OCI-M2 (cell line): ENCODE results near the gene ATP8B4.
A peak's percentile ranks its signal among the peaks of the same experiment; 100 is the strongest.

ENCODE experiments used
- DNase-seq: peaks from one replicate; lab custom pipeline; 2025; ENCODE audit not compliant: unreplicated experiment; lab: John Stamatoyannopoulos, UW

The ATP8B4 gene

DNA sequence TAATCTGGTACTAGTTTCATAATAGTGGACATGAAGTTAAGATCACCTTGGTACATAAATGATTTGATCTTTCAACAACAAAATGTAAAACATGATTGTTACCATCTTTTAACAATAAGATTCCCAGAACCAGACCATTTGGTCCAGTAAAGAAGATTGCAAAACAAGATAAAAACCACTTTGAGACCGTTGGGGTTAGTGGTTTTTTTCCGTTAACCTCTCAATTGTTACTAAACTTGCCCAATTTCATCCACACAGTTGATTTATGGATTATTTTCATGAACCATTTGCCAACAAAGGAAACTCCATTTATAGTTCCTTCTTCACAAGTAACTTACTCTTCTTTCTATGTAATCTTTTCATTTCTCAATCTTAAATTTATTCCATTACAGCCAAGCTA is 53.8 kb downstream of the ATP8B4 start:
- DNase-seq: no peak

DNA sequence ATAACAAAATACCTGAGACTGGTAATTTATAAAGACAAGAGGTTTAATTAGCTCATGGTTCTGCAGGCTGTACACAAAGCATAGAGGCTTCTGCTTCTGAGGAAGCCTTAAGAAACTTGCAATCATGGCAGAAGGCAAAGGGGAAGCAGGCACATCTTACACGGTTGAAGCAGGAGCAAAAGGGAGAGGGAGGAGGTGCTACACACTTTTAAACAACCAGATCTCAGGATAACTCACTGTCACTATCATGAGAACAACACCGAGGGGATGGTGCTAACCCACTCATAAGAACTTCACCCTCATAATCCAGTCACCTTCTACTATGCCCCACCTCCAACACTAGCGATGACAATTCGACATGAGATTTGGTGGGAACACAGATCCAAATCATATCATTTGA is 54.4 kb downstream of the ATP8B4 start:
- no peak for DNase-seq

DNA sequence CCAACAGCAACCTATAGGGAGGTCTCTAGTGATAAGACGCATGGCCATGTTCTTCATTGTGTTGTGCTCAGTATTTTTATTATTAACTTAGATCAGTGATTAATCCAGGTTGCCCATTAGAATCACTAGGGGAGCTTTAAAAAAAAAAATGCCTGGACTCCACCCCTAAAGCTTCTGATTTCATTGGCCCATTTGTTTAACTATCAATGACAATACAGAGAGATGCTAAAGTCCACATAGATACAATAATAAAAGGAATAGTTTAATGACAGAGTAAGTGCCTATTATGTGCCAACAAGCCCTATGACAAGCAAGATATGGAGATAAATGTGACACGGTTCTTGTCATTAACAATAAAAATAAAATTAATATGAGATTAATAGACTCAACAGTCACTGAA is 55.8 kb downstream of the ATP8B4 start:
- no peak for DNase-seq

DNA sequence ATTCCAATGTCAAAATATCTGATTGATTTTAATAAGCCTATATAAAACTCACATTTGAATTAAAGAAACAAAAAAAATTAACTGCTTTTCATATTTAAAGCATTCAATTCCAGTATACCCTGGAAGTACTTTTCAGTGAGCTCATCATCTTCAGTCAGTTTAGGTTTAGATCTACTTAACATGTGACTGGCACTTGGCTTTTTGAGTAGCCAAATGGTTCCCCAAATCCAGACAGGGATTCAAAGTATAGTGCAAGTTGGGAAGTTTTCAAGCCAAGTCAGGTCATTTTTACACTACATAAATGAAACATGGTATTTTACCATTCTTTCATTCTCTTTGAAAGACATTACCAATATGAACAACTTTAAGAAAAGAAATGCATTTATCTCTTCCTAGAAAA is 57.5 kb downstream of the ATP8B4 start:
- no peak for DNase-seq

DNA sequence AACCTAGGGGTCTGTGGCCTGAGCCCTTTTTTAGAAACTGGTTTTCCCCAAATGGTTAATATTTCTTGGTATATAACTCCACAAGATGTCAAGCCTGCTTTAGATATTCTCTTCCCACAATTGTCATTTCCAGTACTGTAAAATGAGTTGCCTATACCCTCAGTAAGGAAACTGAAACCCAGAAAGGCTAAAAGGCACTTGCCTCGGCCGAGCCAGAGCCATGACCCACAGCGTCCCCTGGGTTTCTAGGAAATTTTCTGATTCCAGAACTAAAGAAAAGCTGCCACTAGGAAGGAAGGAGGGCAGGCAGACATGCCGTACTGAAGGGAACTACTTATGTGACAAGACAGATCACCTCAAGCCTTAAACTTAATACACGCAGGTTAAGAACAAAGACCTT is 59.1 kb downstream of the ATP8B4 start:
- DNase-seq: no peak

DNA sequence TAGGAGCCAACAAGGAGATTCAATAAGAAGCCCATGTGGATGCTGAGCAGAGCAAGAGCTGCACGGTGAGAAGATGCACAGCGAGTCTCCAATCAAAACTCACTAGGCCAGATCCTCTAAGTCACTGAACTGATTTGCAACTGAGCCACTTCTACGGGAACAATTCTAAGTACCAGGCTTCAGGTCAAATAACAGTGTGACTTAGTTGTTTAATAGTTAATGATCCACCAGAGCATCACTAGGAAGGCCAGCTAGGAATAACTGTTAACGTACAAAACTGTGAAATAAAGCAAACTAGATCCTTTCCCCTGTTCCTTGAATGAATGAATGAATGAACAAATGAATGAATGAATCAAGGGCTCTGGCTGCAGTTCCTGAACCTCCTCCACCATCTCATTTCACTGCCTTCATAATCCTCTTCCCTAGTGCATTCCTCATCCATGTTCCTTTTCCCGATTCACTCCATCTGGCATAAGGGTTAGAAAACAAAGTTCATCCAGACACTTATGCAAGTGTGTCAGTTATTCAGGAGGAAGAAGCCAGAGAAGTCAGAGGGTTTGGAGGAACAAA is 59.7 kb downstream of the ATP8B4 start:
- DNase-seq: no peak

DNA sequence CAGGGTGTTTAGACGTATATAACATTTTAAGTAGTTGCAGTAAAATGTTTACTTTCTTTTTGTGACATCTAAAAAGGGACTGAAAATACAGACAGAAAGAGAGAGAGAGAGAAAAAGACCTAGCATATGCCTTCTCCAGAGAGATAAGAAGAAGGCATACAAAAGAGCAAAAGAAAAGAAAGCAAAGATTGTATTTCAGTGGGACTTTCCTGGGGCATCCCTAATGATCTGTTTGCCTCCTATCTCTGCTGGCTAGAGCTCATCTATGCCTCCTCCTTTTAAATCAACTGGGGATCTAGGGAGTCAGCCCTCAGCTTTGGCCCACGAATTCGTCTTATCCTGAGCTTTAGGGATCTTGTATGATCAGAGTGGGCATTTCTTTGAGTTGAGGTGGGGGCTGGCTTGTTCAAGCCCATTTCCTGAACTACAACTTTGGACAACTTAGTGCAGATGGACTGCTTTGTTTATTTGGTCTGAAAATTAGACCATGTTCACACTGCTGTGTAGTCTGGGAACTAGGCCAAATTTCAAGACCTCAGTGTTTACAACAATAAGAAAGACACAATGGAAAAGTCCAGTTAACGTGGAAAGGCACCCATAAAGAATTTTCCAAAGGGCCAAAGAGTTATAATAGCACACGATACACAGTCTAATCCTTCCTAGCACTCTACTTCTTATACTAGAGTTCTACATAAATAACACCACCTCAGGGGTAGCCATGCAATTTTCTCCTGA is 61.0 kb downstream of the ATP8B4 start:
- no peak for DNase-seq

DNA sequence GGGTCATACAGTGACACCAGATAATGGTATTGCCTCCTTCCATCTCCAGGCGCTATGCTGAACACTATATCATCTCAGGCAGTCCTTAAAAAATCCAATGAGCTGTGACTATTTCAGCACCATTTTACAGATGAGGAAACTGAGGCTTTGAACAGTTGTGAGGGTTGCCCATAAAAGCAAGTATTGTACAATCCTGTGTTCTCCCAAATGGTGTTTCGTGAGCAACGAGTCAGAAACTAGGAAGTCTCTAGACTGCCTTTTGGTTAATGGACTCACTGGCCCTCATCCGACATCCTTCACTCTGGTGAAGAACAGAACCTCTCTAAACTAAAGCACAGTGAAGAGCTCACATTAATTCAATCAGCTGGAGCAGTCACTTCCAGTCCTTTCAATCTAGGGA is 61.8 kb downstream of the ATP8B4 start:
- DNase-seq: no peak

DNA sequence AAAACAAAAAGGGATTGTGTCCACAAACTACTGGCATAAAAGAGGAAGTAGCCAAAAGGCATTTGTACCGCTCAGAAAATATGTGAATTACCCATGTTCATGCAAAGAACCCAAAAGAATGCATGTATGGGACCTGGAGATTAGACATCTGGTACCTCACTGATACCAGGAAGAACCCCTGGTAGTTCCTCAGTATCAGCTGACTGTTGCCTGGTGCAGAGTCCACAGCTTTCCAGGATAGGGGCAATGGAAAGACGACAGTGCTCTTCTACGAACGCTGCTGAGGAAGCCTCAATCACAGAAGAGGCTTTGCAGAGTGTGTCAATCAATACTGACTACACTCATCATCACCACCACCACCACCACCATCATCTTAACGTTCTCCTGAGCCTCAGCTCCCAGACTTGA is 63.3 kb downstream of the ATP8B4 start:
- DNase-seq: peak; percentile 61

DNA sequence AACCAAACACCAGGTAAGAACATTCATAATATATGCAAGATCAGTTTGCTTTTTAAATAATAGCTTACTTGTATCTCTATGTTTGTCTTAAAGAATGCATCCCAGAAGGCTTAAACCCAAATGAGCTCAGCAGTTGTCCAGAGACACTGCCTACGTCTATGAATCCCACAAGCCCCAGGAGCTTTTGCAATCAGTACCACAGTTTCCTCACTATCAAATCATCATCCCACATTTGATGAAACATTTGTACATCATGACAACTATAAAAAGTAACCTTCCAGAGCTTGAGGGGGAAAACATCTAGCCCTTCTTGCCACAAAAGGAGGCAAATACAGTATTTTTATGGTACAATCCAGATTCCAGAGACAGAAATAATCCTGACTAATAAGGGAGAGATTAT is 63.7 kb downstream of the ATP8B4 start:
- no peak for DNase-seq

DNA sequence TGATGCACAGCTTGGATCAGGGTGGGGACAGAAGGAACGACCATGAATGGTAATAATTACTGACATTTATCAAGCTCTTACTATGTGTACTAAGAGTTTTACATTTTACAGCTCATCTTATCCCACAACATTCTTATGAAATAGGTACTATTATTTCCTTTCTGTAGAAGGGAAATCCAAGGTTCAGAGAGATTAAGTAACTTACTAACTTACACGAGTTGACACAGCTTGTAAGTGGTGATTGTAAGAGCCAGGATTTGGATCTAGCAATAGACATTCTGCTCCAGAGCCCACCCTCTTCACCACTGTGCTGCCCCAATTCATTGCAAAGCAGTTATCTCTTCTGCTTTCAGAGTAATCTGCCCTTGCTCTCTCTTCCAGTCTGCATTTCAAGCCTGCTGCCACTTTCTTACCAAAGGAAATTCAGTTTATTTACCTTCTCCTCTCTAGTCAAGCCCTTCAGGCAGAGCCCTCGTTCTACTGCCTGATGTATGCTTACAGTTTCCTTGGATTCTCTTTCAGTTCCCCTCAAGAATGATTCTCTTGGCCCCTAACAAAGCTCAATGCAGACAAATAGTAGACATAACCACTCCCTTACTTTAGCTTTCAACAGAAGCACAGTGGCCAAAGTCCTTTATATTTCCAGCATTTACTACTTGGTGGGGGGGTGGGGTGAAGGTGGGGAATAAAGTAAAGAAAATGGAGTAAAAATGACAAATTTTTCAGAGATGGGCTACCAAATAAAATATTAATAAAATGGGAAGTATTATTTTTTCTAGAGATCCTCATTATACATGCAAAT is 65.8 kb downstream of the ATP8B4 start:
- DNase-seq: no peak

DNA sequence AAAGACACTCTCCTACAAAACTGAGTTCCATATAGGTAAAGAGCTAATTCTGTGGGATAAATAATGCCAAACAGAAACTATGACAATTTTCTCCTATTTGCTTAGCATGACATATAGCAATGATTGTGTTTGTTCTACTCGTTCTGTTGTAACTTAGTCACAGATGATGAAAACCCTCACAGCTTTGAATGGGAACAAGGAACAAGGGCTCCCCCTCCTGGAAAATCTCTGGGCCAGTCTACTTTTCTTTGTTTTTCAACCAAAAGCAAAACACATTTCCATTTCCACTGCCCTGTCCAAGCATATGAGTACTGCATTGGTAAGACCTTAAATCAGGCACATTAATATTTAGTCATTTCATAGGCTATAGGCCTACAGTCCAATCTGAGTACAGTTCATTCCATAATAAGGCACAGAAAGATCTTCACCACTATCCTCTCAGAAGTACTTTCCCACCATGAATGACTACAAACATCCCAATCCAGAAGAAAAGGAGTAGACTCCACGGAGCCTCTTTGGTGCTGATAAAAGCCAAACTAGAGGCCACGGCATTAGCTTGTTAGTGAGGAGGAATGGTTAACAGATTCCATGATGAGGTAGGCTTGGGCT is 67.1 kb downstream of the ATP8B4 start:
- no peak for DNase-seq

DNA sequence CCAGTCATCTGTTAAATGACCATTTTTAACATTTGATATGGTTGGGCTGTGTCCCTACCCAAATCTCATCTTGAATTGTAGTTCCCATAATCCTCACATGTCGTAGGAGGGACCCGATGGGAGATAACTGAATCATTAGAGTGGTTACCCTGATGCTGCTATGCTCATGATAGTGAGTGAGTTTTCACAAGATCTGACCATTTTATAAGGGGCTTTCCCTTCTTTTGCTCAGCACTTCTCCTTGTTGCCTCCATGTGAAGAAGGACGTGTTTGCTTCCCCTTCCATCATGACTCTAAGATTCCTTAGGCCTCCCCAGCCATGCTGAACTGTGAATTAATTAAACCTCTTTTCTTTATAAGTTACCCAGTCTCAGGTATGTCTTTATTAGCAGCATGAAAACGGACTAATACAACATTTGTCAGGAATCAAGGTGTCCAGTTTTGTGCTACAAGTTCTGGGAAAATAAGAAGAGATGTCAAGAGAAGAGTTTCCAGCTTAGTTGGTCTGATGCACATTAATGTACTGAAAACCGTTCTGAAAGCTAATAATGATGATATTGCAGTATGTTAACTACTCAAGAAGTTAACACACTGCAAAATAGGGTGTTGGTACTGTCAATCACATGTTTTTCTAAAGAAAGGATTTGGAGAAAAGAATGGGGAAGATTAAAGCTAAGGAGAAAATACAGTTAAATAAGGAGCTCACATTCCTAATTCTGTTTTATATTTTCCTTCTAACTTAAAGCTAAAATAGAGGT is 67.9 kb downstream of the ATP8B4 start:
- DNase-seq: no peak

DNA sequence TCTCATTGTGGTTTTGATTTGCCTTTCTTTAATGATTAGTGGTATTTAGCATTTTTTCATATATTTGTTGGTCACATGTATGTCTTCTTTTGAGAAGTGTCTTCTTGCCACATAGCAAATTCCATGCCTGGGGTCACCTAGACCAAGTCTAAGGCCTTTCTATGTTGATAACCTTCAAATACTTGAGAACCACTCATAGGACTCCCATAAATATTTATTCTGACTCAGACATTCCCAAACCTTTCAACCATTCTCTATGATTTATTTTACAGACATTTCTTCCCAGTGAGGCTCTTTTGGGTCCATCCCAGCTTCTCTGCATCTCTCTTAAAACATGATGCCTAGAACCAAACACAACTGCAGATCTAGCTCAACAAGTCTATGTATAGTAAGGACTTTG is 69.2 kb downstream of the ATP8B4 start:
- no peak for DNase-seq

DNA sequence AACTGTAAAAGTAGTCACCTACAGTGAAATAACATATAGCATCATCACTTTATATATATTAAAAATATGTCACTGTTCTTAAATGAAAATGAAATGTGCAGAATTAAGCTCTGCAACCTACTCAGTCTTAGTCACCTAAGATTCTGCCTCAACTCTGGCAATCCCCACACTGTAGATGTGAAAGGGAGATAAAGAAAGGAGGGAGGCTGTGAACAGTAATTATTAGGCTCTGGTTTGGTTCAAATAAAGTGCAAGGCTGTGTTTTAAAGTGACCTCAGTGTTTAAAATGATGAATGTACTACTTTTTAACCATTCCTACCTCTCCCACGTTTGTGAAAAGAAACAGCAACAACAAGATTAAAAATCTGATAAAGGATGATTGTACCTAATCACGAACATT is 72.2 kb downstream of the ATP8B4 start:
- no peak for DNase-seq

DNA sequence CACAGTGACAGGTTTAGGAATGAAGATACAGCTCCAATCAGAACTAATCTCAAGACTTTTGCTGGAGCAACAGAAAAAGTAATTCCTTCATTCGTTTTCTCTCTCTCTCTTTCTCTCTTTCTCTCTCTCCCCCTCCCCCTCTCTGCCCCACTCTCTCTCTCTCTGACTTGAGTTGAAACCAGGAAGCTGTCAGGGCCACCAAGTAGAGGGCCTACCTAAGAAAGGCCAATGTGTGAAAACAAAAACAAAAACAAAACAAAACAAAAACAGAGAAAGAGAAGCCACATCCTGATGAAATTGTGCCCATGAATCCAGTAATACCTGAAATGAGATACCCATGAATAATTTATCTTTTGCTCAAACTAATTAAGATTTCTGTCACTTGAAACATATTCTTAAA is 72.9 kb downstream of the ATP8B4 start:
- no peak for DNase-seq

DNA sequence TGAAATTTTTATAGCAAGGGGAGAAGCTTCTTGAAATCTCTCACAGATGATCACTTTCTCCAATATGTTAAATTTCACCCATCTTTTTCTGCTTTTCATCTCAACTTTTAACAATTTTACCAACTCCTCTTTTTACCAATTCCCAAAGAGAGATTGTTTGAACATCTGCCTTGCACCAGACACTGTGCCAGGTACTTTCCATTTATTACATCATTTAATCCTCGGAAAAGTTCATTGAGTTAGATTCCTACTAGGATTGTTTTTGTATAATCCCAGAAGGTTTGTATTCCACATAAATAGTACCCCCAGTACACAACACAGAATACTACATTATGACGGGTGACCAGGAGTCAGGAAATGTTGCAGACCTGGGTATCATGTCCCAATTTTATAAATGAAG is 74.1 kb downstream of the ATP8B4 start:
- DNase-seq: no peak

DNA sequence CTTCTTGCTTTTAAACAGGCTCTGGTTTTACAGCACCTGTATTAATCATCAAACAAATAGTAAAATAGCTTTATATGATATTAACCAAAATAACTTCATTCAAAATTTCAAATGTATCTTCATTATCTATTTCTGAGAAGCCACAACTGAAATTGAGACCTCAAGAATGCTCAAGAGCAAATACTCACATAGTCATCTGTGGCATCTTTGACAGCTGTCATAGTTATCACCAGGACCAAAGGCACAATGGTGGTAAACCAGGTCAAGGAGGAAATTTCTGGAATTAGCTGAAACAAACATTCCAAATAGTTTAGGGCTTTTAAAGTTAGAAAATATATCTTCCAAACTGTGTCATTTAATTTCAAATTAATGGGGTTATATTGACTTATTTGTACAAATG is 74.6 kb downstream of the ATP8B4 start:
- DNase-seq: no peak

DNA sequence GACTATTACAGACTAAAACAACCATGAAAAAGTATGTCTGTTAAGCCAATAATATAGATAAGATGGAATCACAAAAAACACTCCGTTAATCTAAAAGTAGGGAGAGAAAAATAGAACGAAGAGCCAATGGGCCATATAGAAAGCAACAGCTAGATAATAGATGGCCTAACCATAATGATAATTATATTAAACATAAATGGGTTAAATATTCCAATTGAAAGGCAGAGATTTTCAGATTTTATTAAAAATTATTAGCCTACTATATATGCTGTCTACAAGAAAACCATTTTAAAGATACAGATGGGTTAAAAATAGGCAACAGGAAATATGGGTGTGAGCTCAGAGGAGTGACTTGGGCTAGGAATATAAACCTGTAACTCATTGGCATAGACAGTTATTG is 76.3 kb downstream of the ATP8B4 start:
- DNase-seq: no peak

DNA sequence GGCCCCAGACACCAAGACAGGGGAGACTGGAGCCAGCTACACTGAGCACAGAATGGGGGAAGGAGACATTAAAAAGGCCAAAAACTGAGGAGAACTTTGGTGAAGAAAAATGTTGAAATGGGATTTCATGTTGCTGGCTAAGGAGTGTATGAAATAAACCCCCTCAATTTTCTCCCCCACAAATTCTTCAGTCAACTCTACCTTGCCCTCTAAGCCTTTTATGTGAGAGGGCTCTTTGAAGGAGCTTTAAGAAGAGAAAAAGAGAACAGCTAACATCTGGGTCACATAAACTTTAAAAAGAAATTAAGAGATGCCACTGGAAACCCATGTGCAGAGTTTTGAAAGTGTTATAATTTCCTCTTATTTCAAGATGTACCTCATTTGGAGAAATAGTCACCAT is 88.6 kb downstream of the ATP8B4 start:
- no peak for DNase-seq

DNA sequence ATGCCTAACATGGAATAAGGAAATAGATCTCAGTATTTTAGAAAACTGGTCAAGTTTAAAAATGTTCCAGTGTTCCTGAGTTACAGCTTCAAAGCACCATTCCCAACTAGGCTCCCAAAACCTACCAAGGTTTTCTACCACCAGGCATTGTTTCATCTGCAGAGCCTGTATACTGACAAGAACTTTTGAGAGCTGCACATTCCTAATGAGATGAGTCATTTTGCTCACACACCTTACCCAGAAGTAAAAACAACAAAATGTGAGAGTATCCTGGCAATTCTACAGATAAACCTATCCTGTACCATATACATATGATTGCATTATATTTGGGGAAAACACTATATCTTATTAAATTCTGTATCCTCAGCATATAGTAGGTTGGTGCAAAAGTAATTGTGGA is 90.7 kb downstream of the ATP8B4 start:
- no peak for DNase-seq
